ENCODE measurements around the gene KCNQ1. TPM values are rescaled to one million over a fixed set of nuclear protein-coding genes. Genes with fewer than 3 reads are reported as not detected.

The KCNQ1 gene
- total RNA-seq, 3 donors from 2014 or later = 15.5 to 44.7 (median 37.4) TPM

GRCh38 chr11:2787816-2788167 is 343.0 kb downstream of the KCNQ1 start:
- ATAC-seq (no peak), DNase-seq (peak in 2 of 3 donors; percentile 13 to 26)
- Histone ChIP-seq H3K36me3 (ENCODE audit: low read depth) (no peaks in the 10 kb centered on the region), H3K4me1 (ENCODE audit: low read depth) (no peaks in the 10 kb centered on the region), H3K9me3 (no peaks in the 10 kb centered on the region), H3K4me3 (no peak overlapping the region)
- intact Hi-C loops (cut with DNase I, micrococcal nuclease) = no loop called here
- TF ChIP-seq CTCF (IDR thresholded peaks at IDR 0.05) = no peak

DNA sequence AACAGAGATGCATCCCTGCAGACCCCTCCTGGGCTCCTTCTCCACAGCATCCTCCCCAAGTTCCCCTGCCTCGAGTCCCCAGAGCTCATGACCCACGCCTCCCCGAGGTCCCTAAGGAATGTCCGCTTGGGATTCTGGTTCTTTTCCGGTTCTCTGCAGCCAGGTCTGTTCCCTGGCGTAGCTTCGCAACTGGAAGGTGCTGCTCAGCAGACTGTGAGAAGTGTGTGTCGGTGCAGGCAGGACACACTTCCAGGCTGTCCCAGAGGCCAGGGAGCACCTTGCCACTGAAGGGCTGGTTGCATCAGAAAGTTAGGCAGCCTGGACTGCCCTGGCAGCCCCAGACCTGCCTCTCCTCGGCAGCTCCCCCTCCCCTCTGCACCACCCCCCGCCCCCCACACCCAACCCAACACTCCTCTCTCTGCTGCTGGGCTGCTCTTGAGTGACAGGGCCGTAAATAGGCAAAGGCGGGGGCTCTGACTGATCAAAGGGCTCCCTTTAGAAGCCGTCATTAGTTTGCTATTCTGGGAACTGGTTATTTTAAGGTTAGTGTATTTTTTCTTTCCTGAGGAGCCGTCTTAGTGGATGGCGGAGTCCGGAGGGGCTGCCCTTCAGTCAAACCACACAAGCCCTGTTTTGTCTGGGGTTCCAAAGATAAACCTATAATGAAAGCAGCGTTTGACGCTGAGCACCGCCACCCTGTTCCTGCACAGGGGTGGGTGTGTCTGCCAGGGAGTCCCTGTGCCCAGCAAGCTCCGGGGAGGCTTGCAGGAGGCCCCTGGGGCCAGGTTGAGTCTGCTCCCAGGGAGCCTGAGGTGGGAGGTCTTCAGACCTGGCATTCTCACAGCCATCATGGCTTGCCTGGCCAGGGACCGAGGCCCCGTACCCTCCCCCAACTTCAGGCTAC is 343.6 kb downstream of the KCNQ1 start:
- H3K36me3 ChIP-seq (ENCODE audit: low read depth) = no peaks in the 10 kb centered on the region
- intact Hi-C loops (cut with DNase I, micrococcal nuclease) = no loop called here
- peak; percentile 63 for ATAC-seq
- no peaks in the 10 kb centered on the region for H3K9me3 ChIP-seq
- no peaks in the 10 kb centered on the region for H3K4me1 ChIP-seq (ENCODE audit: low read depth)
- no peak for TF ChIP-seq CTCF (IDR thresholded peaks at IDR 0.05)
- peak; percentile 2 to 30 (median 25) for DNase-seq
- H3K4me3 ChIP-seq = no peak overlapping the region

DNA sequence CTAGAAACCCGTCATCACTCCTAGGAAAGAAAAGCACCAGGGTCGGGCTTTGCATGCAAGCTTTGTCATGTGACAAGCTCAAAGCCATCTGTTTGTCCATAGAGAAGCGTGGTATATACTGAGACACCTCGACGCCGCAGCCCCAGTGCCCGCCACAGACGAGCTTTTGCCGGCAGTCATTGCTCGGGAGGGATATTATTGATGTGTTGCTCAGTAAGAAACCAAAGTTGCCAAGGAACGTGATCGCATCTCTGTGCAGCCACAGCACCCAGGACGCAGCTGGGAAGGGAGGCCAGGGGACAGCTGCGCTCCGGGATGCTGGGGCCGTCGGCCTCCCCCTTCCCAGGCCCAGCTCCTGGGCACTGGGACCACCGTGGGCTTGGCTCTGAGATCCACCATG is 344.5 kb downstream of the KCNQ1 start:
- no peaks in the 10 kb centered on the region for H3K36me3 ChIP-seq (ENCODE audit: low read depth)
- DNase-seq = peak; percentile 0 to 17 (median 13)
- H3K4me3 ChIP-seq = no peak overlapping the region
- no peak for TF ChIP-seq CTCF (IDR thresholded peaks at IDR 0.05)
- no peaks in the 10 kb centered on the region for H3K9me3 ChIP-seq
- intact Hi-C loops (cut with DNase I, micrococcal nuclease) = no loop called here
- H3K4me1 ChIP-seq (ENCODE audit: low read depth) = no peaks in the 10 kb centered on the region
- ATAC-seq = no peak

- Histone ChIP-seq H3K36me3 (ENCODE audit: low read depth) (no peaks in the 10 kb centered on the region), H3K4me1 (ENCODE audit: low read depth) (no peaks in the 10 kb centered on the region), H3K4me3 (no peak overlapping the region), H3K9me3 (no peaks in the 10 kb centered on the region)
- peak in 2 of 3 donors; percentile 12 to 23 for DNase-seq
- no peak for TF ChIP-seq CTCF (IDR thresholded peaks at IDR 0.05)
- intact Hi-C loops (cut with DNase I, micrococcal nuclease) = no loop called here
- ATAC-seq = no peak
Observed at GRCh38 chr11:2789791-2790567, 345.2 kb downstream of the KCNQ1 start.

DNA sequence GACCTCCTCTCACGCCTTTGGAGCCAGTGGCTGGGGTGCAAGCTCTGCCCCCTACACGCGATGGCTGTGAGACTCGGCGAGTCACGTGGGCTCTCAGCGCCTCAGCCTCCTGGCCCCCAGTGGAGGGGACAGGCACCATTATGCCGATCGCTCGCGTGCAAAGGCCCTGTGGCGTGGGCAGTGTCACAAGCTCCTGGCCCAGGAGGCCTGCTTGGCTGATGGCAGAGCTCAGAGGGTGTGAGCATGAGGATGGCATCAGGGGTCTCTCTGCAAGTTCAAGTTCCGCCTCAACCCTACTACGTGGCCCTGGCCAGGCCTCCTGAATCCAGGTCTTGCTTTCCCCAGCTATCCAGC is 345.7 kb downstream of the KCNQ1 start:
- no peaks in the 10 kb centered on the region for H3K4me1 ChIP-seq (ENCODE audit: low read depth)
- ATAC-seq = no peak
- no peak for TF ChIP-seq CTCF (IDR thresholded peaks at IDR 0.05)
- H3K36me3 ChIP-seq (ENCODE audit: low read depth) = no peaks in the 10 kb centered on the region
- H3K4me3 ChIP-seq = no peak overlapping the region
- peak in 2 of 3 donors; percentile 17 to 37 for DNase-seq
- intact Hi-C loops (cut with DNase I, micrococcal nuclease) = no loop called here
- no peaks in the 10 kb centered on the region for H3K9me3 ChIP-seq
